Measurements from ENCODE around the gene TMEM107.

The TMEM107 gene

GRCh38 chr17:8128125-8128784, 47.9 kb downstream of the TMEM107 start:
- no peak for DNase-seq

- no peak for DNase-seq
Observed at GRCh38 chr17:8126491-8127066, 49.6 kb downstream of the TMEM107 start.

GRCh38 chr17:8125947-8126490, 50.2 kb downstream of the TMEM107 start:
- DNase-seq, result no peak

- peak; percentile 61 for DNase-seq
Observed at GRCh38 chr17:8125154-8125946, 50.8 kb downstream of the TMEM107 start.

GRCh38 chr17:8124350-8125153, 51.6 kb downstream of the TMEM107 start:
- no peak for DNase-seq

- DNase-seq, result no peak
Observed at GRCh38 chr17:8123695-8124349, 52.4 kb downstream of the TMEM107 start, which contains the start of gene HES7. Gene HES7 (minus strand): TSS chr17:8124106. CDS start chr17:8124084, 22 bp downstream.

GRCh38 chr17:8122924-8123694, 53.1 kb downstream of the TMEM107 start:
- DNase-seq, result no peak
